K562 (cell line): ENCODE data around the gene BMP6. TPM values are rescaled to one million over a fixed set of nuclear protein-coding genes. Genes with fewer than 3 reads are reported as not detected.

Experiments
- ATAC-seq: fragments of 200-7000 bp; cut with Tn5 transposase; 3 replicates; pipeline ENCODE4 v1.9.1; 2020; ENCODE audit warnings: moderate library complexity
- BruUV-seq: library from RNA; stranded (reverse); fragments of 400-500 nt; replicated peaks from 2 replicates; lab custom pipeline; 2021; lab: Mats Ljungman, UMichigan
- CTCF ChIA-PET: fragments of 300-600 bp; formaldehyde crosslinking; extraction: SDS; loops from one replicate; lab custom pipeline; 2021; ENCODE audit warnings: low intra/inter-chr PET ratio; lab: Yijun Ruan, JAX
- POLR2A ChIA-PET: fragments of 300-600, 350-650 bp; sonication (Branson Sonifier 250); formaldehyde crosslinking; extraction: SDS; loops from one replicate; lab custom pipeline; 2021; ENCODE audit warnings: antibody characterized with exemption, inconsistent platforms; lab: Yijun Ruan, JAX
- DNase-seq, 4 experiments: peaks; one replicate each; pipeline versions ENCODE4 v3.0.0 to v3.0.0-alpha.2; 2011 to 2018; ENCODE audit warnings: low spot score in 3 of 4, mixed read lengths in 3 of 4; ENCODE audit errors: extremely low read depth in 1 of 4
- FAIRE-seq: peaks from 2 replicates; lab custom pipeline; 2011; peaks lifted over from hg19 to GRCh38; lab: Jason Lieb, UNC
- H2AFZ ChIP-seq: 2 replicates; pipeline ENCODE4 v1.6.0; 2011; ENCODE audit warnings: low read depth, low read length, control low read depth, inconsistent platforms
- H3K27ac ChIP-seq: fragments of 200-600 bp; 3 replicates; pipeline ENCODE4 v1.8.0; 2011; ENCODE audit warnings: low read depth, mild to moderate bottlenecking, control low read depth, inconsistent platforms, low read length, moderate library complexity, mixed read lengths; ENCODE audit errors: extremely low read depth
- H3K27me3 ChIP-seq, 2 experiments: fragments of 300-600 bp in 1 of 2; 2 replicates in 1 of 2; 3 replicates in 1 of 2; pipeline versions ENCODE4 v1.6.0 to v1.8.0; 2011; ENCODE audit warnings: inconsistent platforms in 2 of 2, low read length in 2 of 2, mild to moderate bottlenecking in 1 of 2, mixed read lengths in 1 of 2, moderate library complexity in 1 of 2; ENCODE audit not compliant: control insufficient read depth in 2 of 2, insufficient read depth in 2 of 2
- H3K36me3 ChIP-seq: fragments of 300-600 bp; 3 replicates; pipeline ENCODE4 v1.8.0; 2011; ENCODE audit warnings: mild to moderate bottlenecking, low read length, inconsistent platforms; ENCODE audit not compliant: control insufficient read depth, insufficient read depth
- H3K4me1 ChIP-seq, 2 experiments: fragments of 200-600 bp in 1 of 2; replicated peaks in 1 of 2; 2 replicates in 1 of 2; 3 replicates in 1 of 2; pipeline versions ENCODE4 v1.5.1 to v1.8.0; 2011; ENCODE audit warnings: inconsistent platforms in 2 of 2, low read length in 2 of 2, mild to moderate bottlenecking in 1 of 2, mixed read lengths in 1 of 2, moderate library complexity in 1 of 2; ENCODE audit not compliant: control insufficient read depth in 2 of 2, insufficient read depth in 2 of 2
- H3K4me2 ChIP-seq: 2 replicates; pipeline ENCODE4 v1.6.1; 2011; ENCODE audit warnings: low read length, control low read depth, inconsistent platforms, mixed read lengths; ENCODE audit not compliant: insufficient read depth
- H3K4me3 ChIP-seq: fragments of 200-600 bp; sonication (generic), shearing (Covaris generic); 2 replicates; pipeline ENCODE4 v1.5.1; 2016; ENCODE audit warnings: control low read depth, inconsistent platforms
- H3K79me2 ChIP-seq: fragments of 200-600 bp; 3 replicates; pipeline ENCODE4 v1.8.0; 2011; ENCODE audit warnings: low read length, inconsistent platforms; ENCODE audit not compliant: control insufficient read depth, insufficient read depth
- H3K9ac ChIP-seq, 2 experiments: 2 replicates each; pipeline versions ENCODE4 v1.6.0 to v1.6.1; 2011; ENCODE audit warnings: low read depth in 2 of 2, low read length in 2 of 2, control low read depth in 1 of 2, inconsistent platforms in 1 of 2, mild to moderate bottlenecking in 1 of 2, mixed read lengths in 1 of 2; ENCODE audit not compliant: insufficient read depth in 1 of 2
- H3K9me1 ChIP-seq: one replicate; pipeline ENCODE4 v1.6.0; 2011; ENCODE audit warnings: inconsistent platforms, mild to moderate bottlenecking, low read length, moderate library complexity; ENCODE audit not compliant: control insufficient read depth, insufficient read depth
- H3K9me3 ChIP-seq: replicated peaks from 2 replicates; pipeline ENCODE4 v1.5.1; 2011; ENCODE audit warnings: low read depth, low read length, inconsistent platforms; ENCODE audit not compliant: control insufficient read depth, insufficient read depth
- H4K20me1 ChIP-seq: replicated peaks from 2 replicates; pipeline ENCODE4 v1.6.1; 2011; ENCODE audit warnings: low read length, inconsistent platforms, mixed read lengths; ENCODE audit not compliant: control insufficient read depth, insufficient read depth
- KDM2B ChIP-seq: fragments of 250-450 bp; sonication (Bioruptor Pico); IDR thresholded peaks from 2 replicates; pipeline ENCODE4 v1.8.0; 2021; ENCODE audit warnings: mild to moderate bottlenecking, moderate library complexity
- PPARD ChIP-seq: fragments of 250-450 bp; sonication (Bioruptor Pico); IDR thresholded peaks from 2 replicates; pipeline ENCODE4 v1.8.0; 2022; ENCODE audit warnings: inconsistent platforms, mild to moderate bottlenecking, moderate library complexity
- TAF7 ChIP-seq: fragments of 450-650 bp; IDR thresholded peaks from 2 replicates; pipeline ENCODE4 v1.6.1; 2016; ENCODE audit warnings: missing genetic modification characterization, missing compliant biosample characterization
- TEAD2 ChIP-seq: fragments of 450-650 bp; IDR thresholded peaks from 2 replicates; pipeline ENCODE4 v1.6.1; 2016; ENCODE audit warnings: missing genetic modification characterization, control low read depth, missing compliant biosample characterization
- ZNF175 ChIP-seq: fragments of 200-800 bp; sonication (Bioruptor generic); IDR thresholded peaks from 2 replicates; pipeline ENCODE4 v1.6.1; 2016; ENCODE audit warnings: low read depth, mild to moderate bottlenecking, missing genetic modification characterization, missing compliant biosample characterization
- ZNF316 ChIP-seq: fragments of 450-650 bp; IDR thresholded peaks from 2 replicates; pipeline ENCODE4 v1.6.1; 2016
- WGBS: fragments of 100-300 bp; shearing (Covaris generic); methylation state at CpG from one replicate; pipeline ENCODE4 v1.1.6; 2016; ENCODE audit warnings: low coverage, mixed read lengths; ENCODE audit not compliant: insufficient coverage; ENCODE audit errors: missing lambda C conversion rate; 5-methylcytosine and 5-hydroxymethylcytosine counted together
- in situ Hi-C: fragments of 300-500 bp; cut with MboI; formaldehyde crosslinking; loops from 4 replicates; pipeline ENCODE4 v1.15.0; 2018; ENCODE audit warnings: inconsistent platforms, mixed read lengths
- intact Hi-C: fragments of 100-400 bp; cut with micrococcal nuclease; formaldehyde crosslinking; loops from 2 replicates; pipeline ENCODE4 v1.14.2; 2022
- polyA plus RNA-seq, 8 experiments: library from polyadenylated mRNA; depleted of rRNA in 4 of 8; stranded (reverse) in 5 of 8; unstranded in 3 of 8; fragments of >200 nt; fragmentation: Nextera tagmentation in 2 of 8; fragmentation: Illumina TruSeq in 1 of 8; extraction: Ambion mirVana in 2 of 8; extraction: Trizol in 1 of 8; gene quantifications; 2 replicates each; pipeline versions ENCODE4 v1.2.1 to v1.2.3, GENCODE V29; 2011 to 2014; ENCODE audit warnings: inconsistent platforms in 1 of 8, missing spikeins in 1 of 8
- total RNA-seq, 7 experiments: library from RNA; depleted of rRNA in 6 of 7; stranded (reverse); fragments of >200 nt in 6 of 7; fragmentation: Illumina TruSeq in 2 of 7; extraction: Trizol in 2 of 7; gene quantifications; 2 replicates each; pipeline versions ENCODE4 v1.2.1 to v1.2.3, GENCODE V29; 2011 to 2021; ENCODE audit warnings: low replicate concordance in 1 of 7
- TF ChIP-seq, protein P1 (sequence below): fragments of 450-650 bp; IDR thresholded peaks from one replicate; pipeline ENCODE4 v1.6.1; 2018; ENCODE audit warnings: mild to moderate bottlenecking, moderate library complexity; ENCODE audit not compliant: partially characterized antibody
- TF ChIP-seq, protein P2 (sequence below): sonication (generic); formaldehyde crosslinking; IDR thresholded peaks from 2 replicates; pipeline ENCODE4 v1.8.0; 2023; ENCODE audit warnings: mild to moderate bottlenecking, missing genetic modification reagents
- TF ChIP-seq, protein P3 (sequence below): IDR thresholded peaks from 3 replicates; pipeline ENCODE4 v1.6.1; 2011; ENCODE audit warnings: borderline replicate concordance, mild to moderate bottlenecking, moderate library complexity; ENCODE audit not compliant: insufficient read length; ENCODE audit errors: extremely low read depth

BMP6 gene
- total and polyA plus RNA-seq, 9 of the 15 experiments (the other 6 are each of a cell fraction or from before 2014, with no cell fraction given) = 0.01 to 0.13 (median 0.06) TPM; not detected in 3

DNA sequence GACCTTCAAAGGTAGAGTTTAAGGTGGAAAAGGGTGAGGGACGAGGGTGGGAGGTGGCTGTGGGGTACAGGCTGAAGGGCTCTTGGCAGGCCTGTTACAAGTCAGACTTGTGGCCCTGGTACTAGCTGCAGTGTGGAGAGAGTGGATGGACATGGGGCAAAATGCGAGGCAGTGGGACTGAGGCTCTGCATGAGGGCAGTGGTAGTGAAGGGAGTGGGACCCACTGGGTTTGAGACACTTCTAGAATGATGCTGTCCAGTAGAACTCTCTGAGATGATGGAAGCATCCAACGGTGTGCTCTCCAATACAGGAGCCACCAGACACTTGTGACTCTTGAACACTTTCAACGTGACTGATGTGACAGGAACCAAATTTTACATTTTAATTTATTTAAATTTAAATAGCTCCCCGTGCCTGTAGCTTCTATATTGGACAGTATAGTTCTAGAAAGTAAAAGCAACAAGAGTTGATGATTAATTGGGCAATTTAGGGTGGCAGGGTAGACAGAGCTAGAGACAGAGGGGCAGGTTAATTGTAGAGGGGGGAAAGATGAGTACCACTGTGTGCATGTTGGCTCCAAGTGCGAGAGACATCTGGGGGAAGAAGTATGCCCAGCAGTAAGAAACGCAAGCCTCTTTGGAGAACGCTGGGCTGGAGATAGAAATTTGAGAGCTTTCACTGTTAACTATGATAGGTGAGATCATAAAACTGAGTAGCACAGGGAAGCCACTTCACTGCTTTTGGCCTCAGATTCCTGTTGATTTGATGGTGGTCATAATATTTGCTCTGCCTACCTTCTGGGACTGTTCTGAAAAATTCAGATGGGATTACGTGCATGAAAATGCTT is 107.2 kb downstream of the BMP6 start:
- under 1% methylated on average over 9 of the region's 9 CpGs for WGBS
- no peak overlapping the region for H3K27ac ChIP-seq
- no TSS peak for BruUV-seq
- H3K36me3 ChIP-seq = no peaks in the 10 kb centered on the region
- no peaks in the 10 kb centered on the region for H3K79me2 ChIP-seq
- ATAC-seq (no peak), DNase-seq (no peak), FAIRE-seq (no peak)
- no peaks in the 10 kb centered on the region for H3K9me3 ChIP-seq
- CTCF ChIA-PET = no interaction called here
- no peaks in the 10 kb centered on the region for H3K9me1 ChIP-seq
- peaks cover 19 to 39% of the 10 kb centered on the region in 2 experiments for H3K27me3 ChIP-seq
- H4K20me1 ChIP-seq = no peaks in the 10 kb centered on the region
- no peak overlapping the region for H3K9ac ChIP-seq
- H2AFZ ChIP-seq = no peak overlapping the region
- in situ Hi-C loops (no loop called here), intact Hi-C loops (no loop called here)
- H3K4me3 ChIP-seq = no peak overlapping the region
- no peaks in the 10 kb centered on the region for H3K4me1 ChIP-seq
- POLR2A ChIA-PET = no interaction called here
- H3K4me2 ChIP-seq = no peak overlapping the region
- TF ChIP-seq, protein P1, sequence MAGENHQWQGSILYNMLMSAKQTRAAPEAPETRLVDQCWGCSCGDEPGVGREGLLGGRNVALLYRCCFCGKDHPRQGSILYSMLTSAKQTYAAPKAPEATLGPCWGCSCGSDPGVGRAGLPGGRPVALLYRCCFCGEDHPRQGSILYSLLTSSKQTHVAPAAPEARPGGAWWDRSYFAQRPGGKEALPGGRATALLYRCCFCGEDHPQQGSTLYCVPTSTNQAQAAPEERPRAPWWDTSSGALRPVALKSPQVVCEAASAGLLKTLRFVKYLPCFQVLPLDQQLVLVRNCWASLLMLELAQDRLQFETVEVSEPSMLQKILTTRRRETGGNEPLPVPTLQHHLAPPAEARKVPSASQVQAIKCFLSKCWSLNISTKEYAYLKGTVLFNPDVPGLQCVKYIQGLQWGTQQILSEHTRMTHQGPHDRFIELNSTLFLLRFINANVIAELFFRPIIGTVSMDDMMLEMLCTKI = no peak
- TF ChIP-seq TAF7 (tag) (no peak), ZNF175 (CRISPR knock-in tag) (no peak), PPARD (no peak), ZNF316 (no peak), KDM2B (CRISPR knock-in tag) (no peak), TEAD2 (tag) (no peak)
- TF ChIP-seq, protein P2, sequence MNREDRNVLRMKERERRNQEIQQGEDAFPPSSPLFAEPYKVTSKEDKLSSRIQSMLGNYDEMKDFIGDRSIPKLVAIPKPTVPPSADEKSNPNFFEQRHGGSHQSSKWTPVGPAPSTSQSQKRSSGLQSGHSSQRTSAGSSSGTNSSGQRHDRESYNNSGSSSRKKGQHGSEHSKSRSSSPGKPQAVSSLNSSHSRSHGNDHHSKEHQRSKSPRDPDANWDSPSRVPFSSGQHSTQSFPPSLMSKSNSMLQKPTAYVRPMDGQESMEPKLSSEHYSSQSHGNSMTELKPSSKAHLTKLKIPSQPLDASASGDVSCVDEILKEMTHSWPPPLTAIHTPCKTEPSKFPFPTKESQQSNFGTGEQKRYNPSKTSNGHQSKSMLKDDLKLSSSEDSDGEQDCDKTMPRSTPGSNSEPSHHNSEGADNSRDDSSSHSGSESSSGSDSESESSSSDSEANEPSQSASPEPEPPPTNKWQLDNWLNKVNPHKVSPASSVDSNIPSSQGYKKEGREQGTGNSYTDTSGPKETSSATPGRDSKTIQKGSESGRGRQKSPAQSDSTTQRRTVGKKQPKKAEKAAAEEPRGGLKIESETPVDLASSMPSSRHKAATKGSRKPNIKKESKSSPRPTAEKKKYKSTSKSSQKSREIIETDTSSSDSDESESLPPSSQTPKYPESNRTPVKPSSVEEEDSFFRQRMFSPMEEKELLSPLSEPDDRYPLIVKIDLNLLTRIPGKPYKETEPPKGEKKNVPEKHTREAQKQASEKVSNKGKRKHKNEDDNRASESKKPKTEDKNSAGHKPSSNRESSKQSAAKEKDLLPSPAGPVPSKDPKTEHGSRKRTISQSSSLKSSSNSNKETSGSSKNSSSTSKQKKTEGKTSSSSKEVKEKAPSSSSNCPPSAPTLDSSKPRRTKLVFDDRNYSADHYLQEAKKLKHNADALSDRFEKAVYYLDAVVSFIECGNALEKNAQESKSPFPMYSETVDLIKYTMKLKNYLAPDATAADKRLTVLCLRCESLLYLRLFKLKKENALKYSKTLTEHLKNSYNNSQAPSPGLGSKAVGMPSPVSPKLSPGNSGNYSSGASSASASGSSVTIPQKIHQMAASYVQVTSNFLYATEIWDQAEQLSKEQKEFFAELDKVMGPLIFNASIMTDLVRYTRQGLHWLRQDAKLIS = no peak
- TF ChIP-seq, protein P3, sequence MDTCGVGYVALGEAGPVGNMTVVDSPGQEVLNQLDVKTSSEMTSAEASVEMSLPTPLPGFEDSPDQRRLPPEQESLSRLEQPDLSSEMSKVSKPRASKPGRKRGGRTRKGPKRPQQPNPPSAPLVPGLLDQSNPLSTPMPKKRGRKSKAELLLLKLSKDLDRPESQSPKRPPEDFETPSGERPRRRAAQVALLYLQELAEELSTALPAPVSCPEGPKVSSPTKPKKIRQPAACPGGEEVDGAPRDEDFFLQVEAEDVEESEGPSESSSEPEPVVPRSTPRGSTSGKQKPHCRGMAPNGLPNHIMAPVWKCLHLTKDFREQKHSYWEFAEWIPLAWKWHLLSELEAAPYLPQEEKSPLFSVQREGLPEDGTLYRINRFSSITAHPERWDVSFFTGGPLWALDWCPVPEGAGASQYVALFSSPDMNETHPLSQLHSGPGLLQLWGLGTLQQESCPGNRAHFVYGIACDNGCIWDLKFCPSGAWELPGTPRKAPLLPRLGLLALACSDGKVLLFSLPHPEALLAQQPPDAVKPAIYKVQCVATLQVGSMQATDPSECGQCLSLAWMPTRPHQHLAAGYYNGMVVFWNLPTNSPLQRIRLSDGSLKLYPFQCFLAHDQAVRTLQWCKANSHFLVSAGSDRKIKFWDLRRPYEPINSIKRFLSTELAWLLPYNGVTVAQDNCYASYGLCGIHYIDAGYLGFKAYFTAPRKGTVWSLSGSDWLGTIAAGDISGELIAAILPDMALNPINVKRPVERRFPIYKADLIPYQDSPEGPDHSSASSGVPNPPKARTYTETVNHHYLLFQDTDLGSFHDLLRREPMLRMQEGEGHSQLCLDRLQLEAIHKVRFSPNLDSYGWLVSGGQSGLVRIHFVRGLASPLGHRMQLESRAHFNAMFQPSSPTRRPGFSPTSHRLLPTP = no peak
